Fibroblast of pulmonary artery (primary cell): ENCODE results near the gene GJD3.

Experiments
- DNase-seq: peaks from one replicate; pipeline ENCODE4 v3.0.0-alpha.2; 2010; ENCODE audit warnings: low read depth
- H3K4me3 ChIP-seq: replicated peaks from 2 replicates; pipeline ENCODE4 v1.5.1; 2011; ENCODE audit warnings: low read depth, mild to moderate bottlenecking, control low read depth, low read length, moderate library complexity
- TF ChIP-seq, protein P1 (sequence below): IDR thresholded peaks from 2 replicates; pipeline ENCODE4 v1.5.1; 2011; ENCODE audit warnings: mild to moderate bottlenecking, control low read depth, low read length, inconsistent platforms; ENCODE audit errors: missing control alignments

The GJD3 gene

GRCh38 chr17:40341808-40342503, 22.6 kb downstream of the GJD3 start:
- H3K4me3 ChIP-seq = peak overlapping the region; percentile 84
- peak; percentile 71 for DNase-seq
- TF ChIP-seq, protein P1, sequence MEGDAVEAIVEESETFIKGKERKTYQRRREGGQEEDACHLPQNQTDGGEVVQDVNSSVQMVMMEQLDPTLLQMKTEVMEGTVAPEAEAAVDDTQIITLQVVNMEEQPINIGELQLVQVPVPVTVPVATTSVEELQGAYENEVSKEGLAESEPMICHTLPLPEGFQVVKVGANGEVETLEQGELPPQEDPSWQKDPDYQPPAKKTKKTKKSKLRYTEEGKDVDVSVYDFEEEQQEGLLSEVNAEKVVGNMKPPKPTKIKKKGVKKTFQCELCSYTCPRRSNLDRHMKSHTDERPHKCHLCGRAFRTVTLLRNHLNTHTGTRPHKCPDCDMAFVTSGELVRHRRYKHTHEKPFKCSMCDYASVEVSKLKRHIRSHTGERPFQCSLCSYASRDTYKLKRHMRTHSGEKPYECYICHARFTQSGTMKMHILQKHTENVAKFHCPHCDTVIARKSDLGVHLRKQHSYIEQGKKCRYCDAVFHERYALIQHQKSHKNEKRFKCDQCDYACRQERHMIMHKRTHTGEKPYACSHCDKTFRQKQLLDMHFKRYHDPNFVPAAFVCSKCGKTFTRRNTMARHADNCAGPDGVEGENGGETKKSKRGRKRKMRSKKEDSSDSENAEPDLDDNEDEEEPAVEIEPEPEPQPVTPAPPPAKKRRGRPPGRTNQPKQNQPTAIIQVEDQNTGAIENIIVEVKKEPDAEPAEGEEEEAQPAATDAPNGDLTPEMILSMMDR = no peak

DNA sequence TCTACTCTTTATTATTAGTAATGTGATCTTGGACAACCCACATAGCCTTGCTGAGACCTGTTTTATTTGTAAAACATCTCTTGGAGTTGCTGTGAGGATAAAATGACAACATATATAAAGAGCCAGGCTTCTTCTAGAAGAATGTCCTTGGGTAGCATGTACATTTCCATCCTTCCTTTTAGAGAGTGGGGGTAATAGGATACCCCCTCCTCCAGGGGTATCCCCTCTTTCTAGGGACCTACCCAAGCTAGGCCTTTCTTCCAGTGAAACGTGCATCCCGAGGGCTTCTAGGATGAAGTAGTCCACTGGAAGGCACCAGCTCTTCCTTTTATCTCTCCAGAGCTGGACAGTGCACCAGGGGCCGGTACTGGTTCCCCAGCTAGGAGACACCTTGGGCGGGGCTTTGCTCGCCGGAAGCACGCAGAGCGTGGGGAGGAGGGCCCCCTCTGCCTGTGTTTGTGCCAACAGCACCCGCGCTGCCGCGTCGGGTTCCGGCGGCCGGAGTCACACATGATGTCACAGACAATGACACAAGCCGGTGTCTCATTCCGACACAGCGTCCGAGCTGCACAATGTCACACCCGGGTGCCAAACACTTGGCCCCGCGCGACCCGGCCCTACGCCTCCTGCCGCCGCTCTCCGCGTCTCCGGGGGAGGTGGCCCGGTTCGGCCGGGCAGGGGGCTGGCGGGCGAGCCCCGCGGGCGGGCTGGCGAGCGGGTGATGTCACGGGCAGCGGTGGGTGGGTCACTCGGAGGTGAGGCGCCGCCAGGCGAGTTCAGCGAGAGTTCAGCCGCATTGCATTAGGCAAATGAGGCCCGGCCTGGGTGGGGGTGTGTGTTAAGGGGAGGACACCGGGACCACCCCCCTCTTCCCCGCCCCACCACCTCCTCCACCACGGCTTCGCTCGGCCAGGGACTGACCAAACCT, 23.4 kb downstream of the GJD3 start:
- TF ChIP-seq, protein P1 = no peak
- peak overlapping the region; percentile 84 for H3K4me3 ChIP-seq
- DNase-seq = peak; percentile 79

DNA sequence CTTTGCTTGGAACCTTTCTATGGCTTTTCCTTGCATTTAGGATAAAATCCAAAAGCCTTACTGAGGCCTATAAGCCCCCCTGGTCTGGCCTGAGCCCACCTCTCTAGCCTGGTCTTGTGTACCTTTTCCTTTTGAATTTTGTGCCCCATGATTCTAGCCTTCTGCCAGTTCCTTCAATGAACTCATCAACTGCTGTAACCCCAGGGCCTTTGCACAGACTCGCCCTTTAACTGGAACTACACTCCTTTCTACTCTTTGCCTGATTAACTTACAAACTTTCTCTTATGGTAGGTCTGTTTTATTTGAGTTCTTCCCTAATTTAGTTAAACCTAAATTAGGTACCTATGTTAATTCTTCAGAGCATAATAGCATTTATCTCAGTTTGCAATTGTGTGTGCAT, 24.2 kb downstream of the GJD3 start:
- H3K4me3 ChIP-seq = no peak overlapping the region
- TF ChIP-seq, protein P1 = no peak
- no peak for DNase-seq

GRCh38 chr17:40338941-40339649, 25.4 kb downstream of the GJD3 start:
- TF ChIP-seq, protein P1 = no peak
- no peak overlapping the region for H3K4me3 ChIP-seq
- DNase-seq = no peak

GRCh38 chr17:40338058-40338457, 26.5 kb downstream of the GJD3 start:
- no peak for DNase-seq
- TF ChIP-seq, protein P1 = no peak
- H3K4me3 ChIP-seq = no peak overlapping the region

GRCh38 chr17:40337351-40337750, 27.2 kb downstream of the GJD3 start:
- no peak overlapping the region for H3K4me3 ChIP-seq
- no peak for DNase-seq
- TF ChIP-seq, protein P1 = no peak
